ENCODE measurements around the gene CD86. TPM values are rescaled to one million over a fixed set of nuclear protein-coding genes. Genes with fewer than 3 reads are reported as not detected.

CD86 gene
- total and polyA plus RNA-seq, 9 of the 15 experiments (the other 6 are each of a cell fraction or from before 2014, with no cell fraction given), result 0.16 TPM; not detected in 8

DNA sequence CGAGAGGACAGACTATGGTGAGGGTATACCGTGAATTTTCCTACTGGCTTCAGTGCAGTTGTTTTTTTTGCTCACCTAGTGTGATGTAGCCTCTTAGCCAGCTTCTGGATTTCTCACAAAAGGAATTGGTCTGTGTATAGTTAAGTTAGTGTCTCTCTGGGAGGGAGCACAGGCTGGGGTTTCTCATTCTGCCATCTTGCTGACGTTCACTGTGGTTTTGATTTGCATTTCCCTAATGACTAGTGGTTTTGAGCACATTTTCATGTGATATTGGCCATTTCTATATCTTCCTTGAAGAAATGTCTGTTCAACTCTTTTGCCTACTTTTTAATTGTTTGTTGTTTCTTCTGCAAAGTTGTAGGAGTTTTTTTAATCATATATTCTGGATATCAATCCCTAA lies 2.2 kb upstream of the CD86 start (continued):
- TF ChIP-seq POLR2AphosphoS2 (IDR thresholded peaks at IDR 0.05; ENCODE audit: low read length) (no peak), ZNF311 (CRISPR knock-in tag; IDR thresholded peaks at IDR 0.05) (no peak), NR2F6 (CRISPR knock-in tag; IDR thresholded peaks at IDR 0.05) (no peak)

DNA sequence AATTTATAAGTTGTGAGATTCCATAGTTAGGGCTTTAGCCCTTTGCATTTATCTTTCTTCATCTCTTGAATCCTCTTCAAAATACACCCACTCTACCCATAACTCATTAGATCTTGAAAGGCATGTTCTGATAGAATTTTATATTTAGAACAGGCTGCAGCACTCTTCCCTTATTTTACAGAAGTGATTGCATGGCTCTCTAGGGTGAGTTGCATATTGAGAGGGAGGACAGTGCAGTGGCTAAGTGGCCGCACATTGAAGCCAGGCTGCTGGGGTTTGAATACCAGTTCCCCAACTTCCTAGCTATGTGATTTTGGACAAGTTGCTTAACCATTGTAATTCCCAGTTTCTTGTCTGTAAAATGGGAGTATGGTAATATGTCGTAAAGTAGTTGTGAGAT lies 2.5 kb downstream of the CD86 start:
- WGBS (ENCODE audit: insufficient coverage, low coverage, missing lambda C conversion rate), result 0% methylated on average over 2 of the region's 2 CpGs
- Histone ChIP-seq H3K36me3 (ENCODE audit: control insufficient read depth, insufficient read depth, low read length) (no peaks in the 10 kb centered on the region), H3K27ac (ENCODE audit: extremely low read depth, low read depth, low read length) (no peak overlapping the region), H3K9me1 (ENCODE audit: control insufficient read depth, insufficient read depth, low read length) (no peaks in the 10 kb centered on the region), H2AFZ (ENCODE audit: low read depth, low read length) (no peak overlapping the region), H3K9me3 (replicated peaks; ENCODE audit: control insufficient read depth, insufficient read depth, low read depth, low read length) (no peaks in the 10 kb centered on the region), H3K4me2 (ENCODE audit: insufficient read depth, low read length) (no peak overlapping the region), H3K79me2 (ENCODE audit: control insufficient read depth, insufficient read depth, low read length) (no peaks in the 10 kb centered on the region), H4K20me1 (replicated peaks; ENCODE audit: control insufficient read depth, insufficient read depth, low read length) (no peaks in the 10 kb centered on the region), H3K27me3 (ENCODE audit: control insufficient read depth in 2 of 2, insufficient read depth in 2 of 2, low read length in 2 of 2) (no peaks in the 10 kb centered on the region), H3K9ac (ENCODE audit: insufficient read depth in 1 of 2, low read depth in 2 of 2, low read length in 2 of 2) (no peak overlapping the region), H3K4me1 (replicated peaks in 1 of 2; ENCODE audit: control insufficient read depth in 2 of 2, insufficient read depth in 2 of 2, low read length in 2 of 2) (no peaks in the 10 kb centered on the region), H3K4me3 (no peak overlapping the region)
- no peak for FAIRE-seq
- ChIA-PET POLR2A (interaction anchor here (0.6 kb wide), 1 partner anchor 26 kb away, joined by 3 read pairs; no protein-coding TSS in a partner anchor), CTCF (ENCODE audit: low intra/inter-chr PET ratio) (no interaction called here)
- no peak for ATAC-seq
- no peak for DNase-seq (ENCODE audit: extremely low read depth in 1 of 4, low spot score in 3 of 4)
- BruUV-seq (replicated peaks), result no TSS peak
- intact Hi-C loops (cut with micrococcal nuclease), result no loop called here
- TF ChIP-seq, protein P1, sequence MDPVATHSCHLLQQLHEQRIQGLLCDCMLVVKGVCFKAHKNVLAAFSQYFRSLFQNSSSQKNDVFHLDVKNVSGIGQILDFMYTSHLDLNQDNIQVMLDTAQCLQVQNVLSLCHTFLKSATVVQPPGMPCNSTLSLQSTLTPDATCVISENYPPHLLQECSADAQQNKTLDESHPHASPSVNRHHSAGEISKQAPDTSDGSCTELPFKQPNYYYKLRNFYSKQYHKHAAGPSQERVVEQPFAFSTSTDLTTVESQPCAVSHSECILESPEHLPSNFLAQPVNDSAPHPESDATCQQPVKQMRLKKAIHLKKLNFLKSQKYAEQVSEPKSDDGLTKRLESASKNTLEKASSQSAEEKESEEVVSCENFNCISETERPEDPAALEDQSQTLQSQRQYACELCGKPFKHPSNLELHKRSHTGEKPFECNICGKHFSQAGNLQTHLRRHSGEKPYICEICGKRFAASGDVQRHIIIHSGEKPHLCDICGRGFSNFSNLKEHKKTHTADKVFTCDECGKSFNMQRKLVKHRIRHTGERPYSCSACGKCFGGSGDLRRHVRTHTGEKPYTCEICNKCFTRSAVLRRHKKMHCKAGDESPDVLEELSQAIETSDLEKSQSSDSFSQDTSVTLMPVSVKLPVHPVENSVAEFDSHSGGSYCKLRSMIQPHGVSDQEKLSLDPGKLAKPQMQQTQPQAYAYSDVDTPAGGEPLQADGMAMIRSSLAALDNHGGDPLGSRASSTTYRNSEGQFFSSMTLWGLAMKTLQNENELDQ (CRISPR knock-in tag; IDR thresholded peaks at IDR 0.05; ENCODE audit: borderline replicate concordance), result no peak
- TF ChIP-seq TBL1XR1 (IDR thresholded peaks at IDR 0.05; ENCODE audit: low read length in 2 of 2) (no peak), RAD51 (IDR thresholded peaks at IDR 0.05; ENCODE audit: borderline replicate concordance, low read depth) (no peak), HIVEP1 (CRISPR knock-in tag; IDR thresholded peaks at IDR 0.05) (no peak), WHSC1 (IDR thresholded peaks at IDR 0.05; ENCODE audit: low read length) (no peak), SMAD2 (IDR thresholded peaks at IDR 0.05; ENCODE audit: low read depth, low read length) (no peak), SPI1 (IDR thresholded peaks at IDR 0.05; ENCODE audit: borderline replicate concordance, low read depth, low read length) (no peak), FOXJ3 (CRISPR knock-in tag; IDR thresholded peaks at IDR 0.05) (no peak), BRCA1 (IDR thresholded peaks at IDR 0.05) (no peak), BRCA1 (CRISPR knock-in tag; IDR thresholded peaks at IDR 0.05) (no peak)
- TF ChIP-seq, protein P2, sequence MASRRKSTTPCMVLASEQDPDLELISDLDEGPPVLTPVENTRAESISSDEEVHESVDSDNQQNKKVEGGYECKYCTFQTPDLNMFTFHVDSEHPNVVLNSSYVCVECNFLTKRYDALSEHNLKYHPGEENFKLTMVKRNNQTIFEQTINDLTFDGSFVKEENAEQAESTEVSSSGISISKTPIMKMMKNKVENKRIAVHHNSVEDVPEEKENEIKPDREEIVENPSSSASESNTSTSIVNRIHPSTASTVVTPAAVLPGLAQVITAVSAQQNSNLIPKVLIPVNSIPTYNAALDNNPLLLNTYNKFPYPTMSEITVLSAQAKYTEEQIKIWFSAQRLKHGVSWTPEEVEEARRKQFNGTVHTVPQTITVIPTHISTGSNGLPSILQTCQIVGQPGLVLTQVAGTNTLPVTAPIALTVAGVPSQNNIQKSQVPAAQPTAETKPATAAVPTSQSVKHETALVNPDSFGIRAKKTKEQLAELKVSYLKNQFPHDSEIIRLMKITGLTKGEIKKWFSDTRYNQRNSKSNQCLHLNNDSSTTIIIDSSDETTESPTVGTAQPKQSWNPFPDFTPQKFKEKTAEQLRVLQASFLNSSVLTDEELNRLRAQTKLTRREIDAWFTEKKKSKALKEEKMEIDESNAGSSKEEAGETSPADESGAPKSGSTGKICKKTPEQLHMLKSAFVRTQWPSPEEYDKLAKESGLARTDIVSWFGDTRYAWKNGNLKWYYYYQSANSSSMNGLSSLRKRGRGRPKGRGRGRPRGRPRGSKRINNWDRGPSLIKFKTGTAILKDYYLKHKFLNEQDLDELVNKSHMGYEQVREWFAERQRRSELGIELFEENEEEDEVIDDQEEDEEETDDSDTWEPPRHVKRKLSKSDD (conservative IDR thresholded peaks at IDR 0.05; ENCODE audit: low read length), result no peak
- in situ Hi-C loops (cut with MboI), result no loop called here
